Measurements from ENCODE around the gene NTF3. TPM values are rescaled to one million over a fixed set of nuclear protein-coding genes. Genes with fewer than 3 reads are reported as not detected.

NTF3 gene
- total and polyA plus RNA-seq, 2 donors (not counting 1 experiment from before 2014, with no cell fraction given), result 5.9 to 12.5 TPM

DNA sequence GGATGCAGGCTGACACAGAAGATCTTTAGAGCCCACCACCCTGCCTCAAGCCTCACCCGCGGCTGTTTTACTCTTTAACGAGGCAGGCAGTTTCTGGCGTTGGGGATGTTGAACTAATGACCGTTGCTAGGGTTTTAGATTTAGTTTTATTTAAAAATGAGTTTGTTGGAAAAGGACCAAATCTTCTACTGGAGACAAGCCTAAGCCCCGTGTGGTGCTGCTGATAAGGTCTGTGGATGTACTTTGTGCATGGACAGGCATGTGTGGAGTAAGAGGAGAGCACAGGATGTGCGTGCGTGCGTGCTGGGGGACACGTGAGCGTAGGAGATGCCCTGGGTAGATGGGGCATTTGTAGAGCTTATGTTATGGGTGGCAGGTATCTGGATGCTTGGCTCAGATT, 5.7 kb downstream of the NTF3 start:
- Histone ChIP-seq H3K36me3 (ENCODE audit: control insufficient read depth, insufficient read depth, low read length) (no peaks in the 10 kb centered on the region), H3K9me3 (ENCODE audit: control insufficient read depth, insufficient read depth, low read depth, low read length) (no peaks in the 10 kb centered on the region), H4K20me1 (ENCODE audit: control insufficient read depth, extremely low read depth, insufficient read depth, low read length) (no peaks in the 10 kb centered on the region), H3K27ac (ENCODE audit: insufficient read depth, low read length) (no peak overlapping the region), H3K4me2 (ENCODE audit: extremely low read depth, insufficient read depth, low read length) (no peak overlapping the region), H3K4me3 (replicated peaks in 1 of 4; ENCODE audit: control extremely low read depth in 1 of 4, insufficient read depth in 1 of 4, low read depth in 3 of 4, low read length in 4 of 4) (no peak overlapping the region), H3K79me2 (ENCODE audit: control insufficient read depth, insufficient read depth, low read length) (peaks cover 64% of the 10 kb centered on the region), H3K4me1 (ENCODE audit: control insufficient read depth, extremely low read depth, insufficient read depth, low read length) (peaks cover 14% of the 10 kb centered on the region), H2AFZ (ENCODE audit: low read length) (no peak overlapping the region), H3K9ac (ENCODE audit: insufficient read depth, low read length) (no peak overlapping the region), H3K27me3 (ENCODE audit: control insufficient read depth, insufficient read depth, low read length) (peaks cover 4% of the 10 kb centered on the region)
- TF ChIP-seq, protein P1, sequence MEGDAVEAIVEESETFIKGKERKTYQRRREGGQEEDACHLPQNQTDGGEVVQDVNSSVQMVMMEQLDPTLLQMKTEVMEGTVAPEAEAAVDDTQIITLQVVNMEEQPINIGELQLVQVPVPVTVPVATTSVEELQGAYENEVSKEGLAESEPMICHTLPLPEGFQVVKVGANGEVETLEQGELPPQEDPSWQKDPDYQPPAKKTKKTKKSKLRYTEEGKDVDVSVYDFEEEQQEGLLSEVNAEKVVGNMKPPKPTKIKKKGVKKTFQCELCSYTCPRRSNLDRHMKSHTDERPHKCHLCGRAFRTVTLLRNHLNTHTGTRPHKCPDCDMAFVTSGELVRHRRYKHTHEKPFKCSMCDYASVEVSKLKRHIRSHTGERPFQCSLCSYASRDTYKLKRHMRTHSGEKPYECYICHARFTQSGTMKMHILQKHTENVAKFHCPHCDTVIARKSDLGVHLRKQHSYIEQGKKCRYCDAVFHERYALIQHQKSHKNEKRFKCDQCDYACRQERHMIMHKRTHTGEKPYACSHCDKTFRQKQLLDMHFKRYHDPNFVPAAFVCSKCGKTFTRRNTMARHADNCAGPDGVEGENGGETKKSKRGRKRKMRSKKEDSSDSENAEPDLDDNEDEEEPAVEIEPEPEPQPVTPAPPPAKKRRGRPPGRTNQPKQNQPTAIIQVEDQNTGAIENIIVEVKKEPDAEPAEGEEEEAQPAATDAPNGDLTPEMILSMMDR (conservative IDR thresholded peaks at IDR 0.05 in 1 of 2, IDR thresholded peaks at IDR 0.05 in 1 of 2; ENCODE audit: low read depth in 1 of 2, low read length in 2 of 2), result no peak
- no peak for TF ChIP-seq EZH2 (IDR thresholded peaks at IDR 0.05; ENCODE audit: low read length, missing control alignments)
- no peak for DNase-seq (ENCODE audit: low read depth in 2 of 2)

GRCh38 chr12:5438671-5439200, 6.8 kb downstream of the NTF3 start:
- Histone ChIP-seq H3K27me3 (ENCODE audit: control insufficient read depth, insufficient read depth, low read length) (no peaks in the 10 kb centered on the region), H4K20me1 (ENCODE audit: control insufficient read depth, extremely low read depth, insufficient read depth, low read length) (no peaks in the 10 kb centered on the region)
- peak in 1 of 2 donors; percentile 71 for DNase-seq (ENCODE audit: low read depth in 2 of 2)

GRCh38 chr12:5439371-5439771, 7.5 kb downstream of the NTF3 start:
- no peaks in the 10 kb centered on the region for H4K20me1 ChIP-seq (ENCODE audit: control insufficient read depth, extremely low read depth, insufficient read depth, low read length)
- H3K4me2 ChIP-seq (ENCODE audit: extremely low read depth, insufficient read depth, low read length), result peak overlapping the region; percentile 18
- no peaks in the 10 kb centered on the region for H3K9me3 ChIP-seq (ENCODE audit: control insufficient read depth, insufficient read depth, low read depth, low read length)
- TF ChIP-seq, protein P1 (conservative IDR thresholded peaks at IDR 0.05 in 1 of 2, IDR thresholded peaks at IDR 0.05 in 1 of 2; ENCODE audit: low read depth in 1 of 2, low read length in 2 of 2), result no peak
- no peak for TF ChIP-seq EZH2 (IDR thresholded peaks at IDR 0.05; ENCODE audit: low read length, missing control alignments)
- H3K36me3 ChIP-seq (ENCODE audit: control insufficient read depth, insufficient read depth, low read length), result no peaks in the 10 kb centered on the region
- H3K27me3 ChIP-seq (ENCODE audit: control insufficient read depth, insufficient read depth, low read length), result no peaks in the 10 kb centered on the region
- no peak overlapping the region for H2AFZ ChIP-seq (ENCODE audit: low read length)
- H3K9ac ChIP-seq (ENCODE audit: insufficient read depth, low read length), result no peak overlapping the region
- no peak for DNase-seq (ENCODE audit: low read depth in 2 of 2)
- H3K4me1 ChIP-seq (ENCODE audit: control insufficient read depth, extremely low read depth, insufficient read depth, low read length), result peaks cover 14% of the 10 kb centered on the region
- H3K27ac ChIP-seq (ENCODE audit: insufficient read depth, low read length), result no peak overlapping the region
- H3K4me3 ChIP-seq (replicated peaks in 1 of 4; ENCODE audit: control extremely low read depth in 1 of 4, insufficient read depth in 1 of 4, low read depth in 3 of 4, low read length in 4 of 4), result no peak overlapping the region
- H3K79me2 ChIP-seq (ENCODE audit: control insufficient read depth, insufficient read depth, low read length), result peaks cover 60% of the 10 kb centered on the region

More at GRCh38 chr12:5438671-5439200, 6.8 kb downstream of the NTF3 start:
- Histone ChIP-seq H3K9me3 (ENCODE audit: control insufficient read depth, insufficient read depth, low read depth, low read length) (no peaks in the 10 kb centered on the region), H3K4me2 (ENCODE audit: extremely low read depth, insufficient read depth, low read length) (no peak overlapping the region), H3K9ac (ENCODE audit: insufficient read depth, low read length) (no peak overlapping the region), H3K79me2 (ENCODE audit: control insufficient read depth, insufficient read depth, low read length) (peaks cover 61% of the 10 kb centered on the region), H2AFZ (ENCODE audit: low read length) (no peak overlapping the region), H3K36me3 (ENCODE audit: control insufficient read depth, insufficient read depth, low read length) (no peaks in the 10 kb centered on the region), H3K4me1 (ENCODE audit: control insufficient read depth, extremely low read depth, insufficient read depth, low read length) (peaks cover 14% of the 10 kb centered on the region), H3K27ac (ENCODE audit: insufficient read depth, low read length) (no peak overlapping the region), H3K4me3 (replicated peaks in 1 of 4; ENCODE audit: control extremely low read depth in 1 of 4, insufficient read depth in 1 of 4, low read depth in 3 of 4, low read length in 4 of 4) (no peak overlapping the region)
- TF ChIP-seq, protein P1 (conservative IDR thresholded peaks at IDR 0.05 in 1 of 2, IDR thresholded peaks at IDR 0.05 in 1 of 2; ENCODE audit: low read depth in 1 of 2, low read length in 2 of 2), result no peak
- no peak for TF ChIP-seq EZH2 (IDR thresholded peaks at IDR 0.05; ENCODE audit: low read length, missing control alignments)
